Measurements from ENCODE around the gene ERI3. TPM values are rescaled to one million over a fixed set of nuclear protein-coding genes. Genes with fewer than 3 reads are reported as not detected.

Gene ERI3
- total and polyA plus RNA-seq, 2 donors (not counting 3 experiments of a cell fraction or from before 2014, with no cell fraction given) = 45.3 to 94.0 TPM

GRCh38 chr1:44220001-44220751, 134.9 kb downstream of the ERI3 start:
- CTCF ChIA-PET = interaction anchor here (1.1 to 1.6 kb wide), 4 partner anchors 14 to 388 kb away, joined by 3 to 4 read pairs (median 3); no protein-coding TSS in a partner anchor
- POLR2A ChIA-PET = no interaction called here
- dilution Hi-C loops (cut with MboI; ENCODE audit: extremely low pct_ligation_motif_present, low sequenced_read_pairs) (no loop called here), intact Hi-C loops (cut with micrococcal nuclease) (no loop called here)
- Histone ChIP-seq H3K36me3 (ENCODE audit: control insufficient read depth in 2 of 2, extremely low read depth in 1 of 2, insufficient read depth in 2 of 2, low read length in 2 of 2) (peaks cover 4 to 39% of the 10 kb centered on the region in 2 experiments), H3K4me3 (replicated peaks in 1 of 3; ENCODE audit: insufficient read depth in 1 of 3, low read depth in 1 of 3, low read length in 3 of 3) (no peak overlapping the region), H3K9me1 (replicated peaks; ENCODE audit: control insufficient read depth, extremely low read depth, insufficient read depth, low read length) (no peaks in the 10 kb centered on the region), H3K27ac (ENCODE audit: insufficient read depth, low read depth, low read length) (no peak overlapping the region), H3K9ac (replicated peaks; ENCODE audit: extremely low read depth, insufficient read depth, low read length) (no peak overlapping the region), H3K27me3 (ENCODE audit: control insufficient read depth in 2 of 2, insufficient read depth in 2 of 2, low read length in 2 of 2) (no peaks in the 10 kb centered on the region), H3K4me1 (ENCODE audit: control insufficient read depth, extremely low read depth, insufficient read depth, low read length) (no peaks in the 10 kb centered on the region), H3K79me2 (ENCODE audit: control insufficient read depth, insufficient read depth, low read length) (no peaks in the 10 kb centered on the region), H3K4me2 (ENCODE audit: insufficient read depth, low read length) (no peak overlapping the region), H2AFZ (ENCODE audit: low read depth, low read length) (no peak overlapping the region), H3K9me3 (replicated peaks; ENCODE audit: control insufficient read depth, insufficient read depth, low read length) (no peaks in the 10 kb centered on the region), H4K20me1 (replicated peaks; ENCODE audit: control insufficient read depth, extremely low read depth, insufficient read depth, low read length) (no peaks in the 10 kb centered on the region)
- TF ChIP-seq FOS (IDR thresholded peaks at IDR 0.05; ENCODE audit: borderline replicate concordance, insufficient read depth, low read length) = no peak
- no peak for TF ChIP-seq JUN (IDR thresholded peaks at IDR 0.05; ENCODE audit: borderline replicate concordance, insufficient read depth, insufficient read length, low read depth)
- no peak for TF ChIP-seq MAX (IDR thresholded peaks at IDR 0.05; ENCODE audit: insufficient read depth, insufficient read length)
- no peak for TF ChIP-seq CTCF (IDR thresholded peaks at IDR 0.05; ENCODE audit: extremely low read depth in 1 of 2, insufficient read depth in 1 of 2, low read depth in 1 of 2, low read length in 2 of 2)
- TF ChIP-seq POLR2AphosphoS5 (IDR thresholded peaks at IDR 0.05; ENCODE audit: insufficient read depth, low read depth, low read length) = no peak
- no peak for TF ChIP-seq MYC (IDR thresholded peaks at IDR 0.05; ENCODE audit: low read depth, low read length)
- TF ChIP-seq POLR2A (IDR thresholded peaks at IDR 0.05; ENCODE audit: low read depth, low read length) = no peak
- no peak for TF ChIP-seq GATA2 (IDR thresholded peaks at IDR 0.05; ENCODE audit: insufficient read depth, insufficient read length, low read depth, low read length)
- no peak for TF ChIP-seq EZH2 (IDR thresholded peaks at IDR 0.05; ENCODE audit: borderline replicate concordance, low read depth, low read length, severe bottlenecking)
- BruUV-seq (replicated peaks) = no TSS peak
- no peak for FAIRE-seq
- no peak for DNase-seq (ENCODE audit: low read depth, low spot score)

All from endothelial cell of umbilical vein (primary cell).